BLaER1 treated with 17β-estradiol and CSF1 and Interleukin-3, amounts not matched to agents 10 nM and 100 nM (cell line): ENCODE results near the gene ACBD5.
"Not testable (repeated sequence)": the region's sequence is repeated elsewhere in the genome, so short reads cannot be mapped to it uniquely, and the experiment has no call there.

Source experiments
- H3K27ac ChIP-seq, 11 experiments: shearing (Covaris generic); formaldehyde crosslinking; 2 replicates each; pipeline ENCODE4 v1.8.1; 2022
- H3K27me3 ChIP-seq, 11 experiments: shearing (Covaris generic); formaldehyde crosslinking; 2 replicates each; pipeline ENCODE4 v1.8.1; 2022
- H3K36me3 ChIP-seq, 11 experiments: shearing (Covaris generic); formaldehyde crosslinking; 2 replicates each; pipeline ENCODE4 v1.8.1; 2022
- H3K4me1 ChIP-seq, 10 experiments: shearing (Covaris generic); formaldehyde crosslinking; 2 replicates each; pipeline ENCODE4 v1.8.1; 2022
- H3K4me2 ChIP-seq, 11 experiments: shearing (Covaris generic); formaldehyde crosslinking; 2 replicates each; pipeline ENCODE4 v1.8.1; 2022
- H3K4me3 ChIP-seq, 10 experiments: shearing (Covaris generic); formaldehyde crosslinking; 2 replicates each; pipeline ENCODE4 v1.8.1; 2022
- H3K9ac ChIP-seq, 11 experiments: shearing (Covaris generic); formaldehyde crosslinking; 2 replicates each; pipeline ENCODE4 v1.8.1; 2022
- H3K9me3 ChIP-seq, 11 experiments: shearing (Covaris generic); formaldehyde crosslinking; replicated peaks in 1 of 11; 2 replicates each; pipeline ENCODE4 v1.8.1; 2022
- H4K20me1 ChIP-seq, 11 experiments: shearing (Covaris generic); formaldehyde crosslinking; 2 replicates each; pipeline ENCODE4 v1.8.1; 2022
- Cebpa-rat ChIP-seq, 11 experiments: shearing (Covaris generic); IDR thresholded peaks; 2 replicates each; pipeline ENCODE4 v1.8.1; 2022

ACBD5 gene, protein sequence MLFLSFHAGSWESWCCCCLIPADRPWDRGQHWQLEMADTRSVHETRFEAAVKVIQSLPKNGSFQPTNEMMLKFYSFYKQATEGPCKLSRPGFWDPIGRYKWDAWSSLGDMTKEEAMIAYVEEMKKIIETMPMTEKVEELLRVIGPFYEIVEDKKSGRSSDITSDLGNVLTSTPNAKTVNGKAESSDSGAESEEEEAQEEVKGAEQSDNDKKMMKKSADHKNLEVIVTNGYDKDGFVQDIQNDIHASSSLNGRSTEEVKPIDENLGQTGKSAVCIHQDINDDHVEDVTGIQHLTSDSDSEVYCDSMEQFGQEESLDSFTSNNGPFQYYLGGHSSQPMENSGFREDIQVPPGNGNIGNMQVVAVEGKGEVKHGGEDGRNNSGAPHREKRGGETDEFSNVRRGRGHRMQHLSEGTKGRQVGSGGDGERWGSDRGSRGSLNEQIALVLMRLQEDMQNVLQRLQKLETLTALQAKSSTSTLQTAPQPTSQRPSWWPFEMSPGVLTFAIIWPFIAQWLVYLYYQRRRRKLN

GRCh38 chr10:27240212-27241009, at the start of gene ACBD5:
Gene ACBD5, minus strand, starts transcription at chr10:27240797. Its CDS starts 109 bp downstream, at chr10:27240688.
- Histone ChIP-seq H3K27ac (peak within 1 kb of the TSS; percentile 90 to 98 (median 95)), H3K4me2 (peak within 1 kb of the TSS; percentile 81 to 99 (median 95))

GRCh38 chr10:27285093-27285492, 44.5 kb upstream of the ACBD5 start:
- Histone ChIP-seq H3K4me1 (no peaks in the 10 kb centered on the region), H3K9me3 (no peaks in the 10 kb centered on the region)

More at GRCh38 chr10:27240212-27241009, at the start of gene ACBD5:
- H3K4me1 ChIP-seq, result peaks cover 29 to 39% (median 32%) of the 10 kb centered on the region in 10 experiments
- peaks cover 0 to 4% (median 0%) of the 10 kb centered on the region in 11 experiments; a peak in 1 of 22 replicates for H3K36me3 ChIP-seq
- no peaks in the 10 kb centered on the region for H3K9me3 ChIP-seq
- H3K4me3 ChIP-seq, result peak within 1 kb of the TSS; percentile 68 to 89 (median 80)
- H3K27me3 ChIP-seq, result no peaks in the 10 kb centered on the region
- peak within 1 kb of the TSS; percentile 81 to 95 (median 89) for H3K9ac ChIP-seq
- TF ChIP-seq Cebpa-rat (IDR thresholded peaks at IDR 0.05), result no peak
- H4K20me1 ChIP-seq, result peaks cover 0 to 6% (median 0%) of the 10 kb centered on the region in 11 experiments; a peak in 3 of 22 replicates

DNA sequence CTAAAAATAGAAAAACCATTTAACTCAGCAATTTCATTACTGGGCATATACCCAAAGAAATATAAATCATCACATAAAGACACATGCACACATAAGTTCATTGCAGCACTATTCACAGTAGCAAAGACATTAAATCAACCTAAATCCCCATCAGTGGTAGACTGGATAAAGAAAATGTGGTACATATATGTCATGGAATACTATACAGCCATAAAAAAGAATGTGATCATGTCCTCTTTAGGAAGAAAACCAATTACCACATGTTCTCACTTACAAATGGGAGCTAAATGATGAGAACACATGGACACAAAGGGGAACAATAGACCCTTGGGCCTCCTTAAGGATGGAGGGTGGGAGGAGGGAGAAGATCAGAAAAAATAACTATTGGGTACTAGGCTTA, 36.0 kb upstream of the ACBD5 start:
- Histone ChIP-seq H3K36me3 (no peaks in the 10 kb centered on the region), H4K20me1 (no peaks in the 10 kb centered on the region), H3K9ac (no peak overlapping the region), H3K27ac (no peak overlapping the region), H3K4me2 (no peak overlapping the region), H3K4me3 (no peak overlapping the region), H3K27me3 (no peaks in the 10 kb centered on the region), H3K4me1 (no peaks in the 10 kb centered on the region), H3K9me3 (peaks cover 0 to 7% (median 4%) of the 10 kb centered on the region in 11 experiments; a peak in 8 of 22 replicates)
- TF ChIP-seq Cebpa-rat (IDR thresholded peaks at IDR 0.05), result no peak

More at GRCh38 chr10:27285093-27285492, 44.5 kb upstream of the ACBD5 start:
- Histone ChIP-seq H3K9ac (no peak overlapping the region), H3K27me3 (no peaks in the 10 kb centered on the region), H4K20me1 (no peaks in the 10 kb centered on the region), H3K27ac (no peak overlapping the region), H3K36me3 (no peaks in the 10 kb centered on the region), H3K4me2 (no peak overlapping the region), H3K4me3 (no peak overlapping the region)
- no peak for TF ChIP-seq Cebpa-rat (IDR thresholded peaks at IDR 0.05)

GRCh38 chr10:27266025-27266424, 25.4 kb upstream of the ACBD5 start:
- H3K36me3 ChIP-seq, H3K9ac ChIP-seq, H4K20me1 ChIP-seq, H3K27me3 ChIP-seq, H3K4me3 ChIP-seq, H3K9me3 ChIP-seq, H3K27ac ChIP-seq, H3K4me2 ChIP-seq, H3K4me1 ChIP-seq: not testable (repeated sequence)

- peaks cover 16 to 21% (median 19%) of the 10 kb centered on the region in 11 experiments for H3K9me3 ChIP-seq
- not testable (repeated sequence) for H3K4me3 ChIP-seq, H3K9ac ChIP-seq, H4K20me1 ChIP-seq, H3K4me2 ChIP-seq, H3K4me1 ChIP-seq, H3K36me3 ChIP-seq, H3K27ac ChIP-seq
- peaks cover 26 to 37% (median 33%) of the 10 kb centered on the region in 11 experiments for H3K27me3 ChIP-seq
These were observed 22.2 kb upstream of the ACBD5 start for GRCh38 chr10:27262788-27263187.

GRCh38 chr10:27258838-27259812, 18.5 kb upstream of the ACBD5 start:
- H3K9ac ChIP-seq, result no peak overlapping the region
- H3K27ac ChIP-seq, result no peak overlapping the region
- H3K4me1 ChIP-seq, result peaks cover 0 to 2% (median 0%) of the 10 kb centered on the region in 10 experiments; a peak in 2 of 20 replicates
- H3K4me3 ChIP-seq, result peak overlapping the region in 9 of 10 experiments; percentile 13 to 56 (median 30); a peak in 8 of 20 replicates
- peak overlapping the region in 8 of 11 experiments; percentile 8 to 60 (median 29); a peak in 12 of 22 replicates for H3K4me2 ChIP-seq
- H3K9me3 ChIP-seq, result peaks cover 31 to 40% (median 34%) of the 10 kb centered on the region in 11 experiments
- TF ChIP-seq Cebpa-rat (IDR thresholded peaks at IDR 0.05), result no peak
- no peaks in the 10 kb centered on the region for H4K20me1 ChIP-seq
- H3K36me3 ChIP-seq, result no peaks in the 10 kb centered on the region
- peaks cover 32 to 47% (median 42%) of the 10 kb centered on the region in 11 experiments for H3K27me3 ChIP-seq

GRCh38 chr10:27258492-27258837, 17.9 kb upstream of the ACBD5 start:
- Histone ChIP-seq H3K4me2 (peak overlapping the region in 6 of 11 experiments; percentile 8 to 60 (median 32); a peak in 6 of 22 replicates), H3K4me3 (peak overlapping the region in 8 of 10 experiments; percentile 13 to 56 (median 31); a peak in 8 of 20 replicates), H3K4me1 (no peaks in the 10 kb centered on the region), H3K36me3 (no peaks in the 10 kb centered on the region), H3K27ac (no peak overlapping the region), H3K9me3 (peaks cover 31 to 40% (median 36%) of the 10 kb centered on the region in 11 experiments), H4K20me1 (no peaks in the 10 kb centered on the region), H3K27me3 (peaks cover 32 to 48% (median 42%) of the 10 kb centered on the region in 11 experiments), H3K9ac (no peak overlapping the region)
- no peak for TF ChIP-seq Cebpa-rat (IDR thresholded peaks at IDR 0.05)
